ENCODE results near the gene AP1B1. TPM values are rescaled to one million over a fixed set of nuclear protein-coding genes. Genes with fewer than 3 reads are reported as not detected.
"Not testable (repeated sequence)": the region's sequence is repeated elsewhere in the genome, so short reads cannot be mapped to it uniquely, and the experiment has no call there.

Gene AP1B1
- polyA plus RNA-seq, 2 of the 4 experiments (the other 2 are of a cell fraction): 22.5 to 27.0 TPM

- CTCF ChIA-PET: interaction anchor here (0.6 to 3.1 kb wide), 28 partner anchors 9 to 170 kb away, joined by 3 to 40 read pairs (median 4); partner anchors contain the start of genes EMID1, GAS2L1 and RASL10A
These were observed 28.9 kb downstream of the AP1B1 start for GRCh38 chr22:29359469-29359868.

GRCh38 chr22:29357193-29357890, 31.0 kb downstream of the AP1B1 start:
- H3K4me3 ChIP-seq; DNase-seq (ENCODE audit: low read depth in 1 of 2, low spot score in 1 of 2); H3K4me2 ChIP-seq; POLR2A ChIA-PET; FAIRE-seq; H3K27ac ChIP-seq; ATAC-seq; H3K9me3 ChIP-seq; H3K4me1 ChIP-seq: not testable (repeated sequence)
- CTCF ChIA-PET: interaction anchor here (1.3 to 3.1 kb wide), 4 partner anchors 9 to 51 kb away, joined by 3 to 33 read pairs (median 6); partner anchors contain the start of gene GAS2L1
- 91% methylated on average over 12 of the region's 12 CpGs for WGBS (ENCODE audit: missing lambda C conversion rate)

More at GRCh38 chr22:29359469-29359868, 28.9 kb downstream of the AP1B1 start:
- 60% methylated on average over 4 of the region's 9 CpGs for WGBS (ENCODE audit: missing lambda C conversion rate)
- POLR2A ChIA-PET: no interaction called here
- Histone ChIP-seq H3K4me3 (no peak overlapping the region), H3K9me3 (no peaks in the 10 kb centered on the region), H3K4me1 (no peaks in the 10 kb centered on the region), H3K4me2 (no peak overlapping the region), H3K27ac (no peak overlapping the region)
- ATAC-seq (peak; percentile 86 to 97), DNase-seq (ENCODE audit: low read depth in 1 of 2, low spot score in 1 of 2) (peak; percentile 28 to 50), FAIRE-seq (no peak)
- TF ChIP-seq SMC3 (IDR thresholded peaks at IDR 0.05) (peak; percentile 40; the same call in 2 of the 3 replicates), RAD21 (conservative IDR thresholded peaks at IDR 0.05 in 1 of 2, IDR thresholded peaks at IDR 0.05 in 1 of 2) (peak; percentile 63 to 65), CTCF (IDR thresholded peaks at IDR 0.05) (peak; percentile 56), CBX2 (IDR thresholded peaks at IDR 0.05; ENCODE audit: borderline replicate concordance, low read depth) (no peak), RARB (CRISPR knock-in tag; IDR thresholded peaks at IDR 0.05) (no peak)

GRCh38 chr22:29353860-29354259, 34.5 kb downstream of the AP1B1 start:
- 96% methylated on average over 8 of the region's 8 CpGs for WGBS (ENCODE audit: missing lambda C conversion rate)
- H3K9me3 ChIP-seq: no peaks in the 10 kb centered on the region
- no peak overlapping the region for H3K4me3 ChIP-seq
- ChIA-PET POLR2A (no interaction called here), CTCF (interaction anchor here (1.2 to 3.2 kb wide), 2 partner anchors 17 to 47 kb away, joined by 4 to 11 read pairs; partner anchors contain the start of gene GAS2L1)
- no peak overlapping the region for H3K4me2 ChIP-seq
- DNase-seq (ENCODE audit: low read depth in 1 of 2, low spot score in 1 of 2): no peak
- ATAC-seq: no peak
- H3K4me1 ChIP-seq: no peaks in the 10 kb centered on the region
- no peak for TF ChIP-seq SREBF2 (IDR thresholded peaks at IDR 0.05)
- TF ChIP-seq MAZ (IDR thresholded peaks at IDR 0.05; ENCODE audit: borderline replicate concordance, low read depth, low read length): no peak
- no peak for TF ChIP-seq NFE2L2 (conservative IDR thresholded peaks at IDR 0.05; ENCODE audit: low read length)
- TF ChIP-seq RCOR1 (IDR thresholded peaks at IDR 0.05; ENCODE audit: low read depth, low read length): no peak
- TF ChIP-seq MAX (IDR thresholded peaks at IDR 0.05): no peak
- no peak for TF ChIP-seq ELK1 (IDR thresholded peaks at IDR 0.05; ENCODE audit: low read depth, low read length)
- TF ChIP-seq POLR2A (IDR thresholded peaks at IDR 0.05; ENCODE audit: low read length): no peak
- no peak for TF ChIP-seq RARB (CRISPR knock-in tag; IDR thresholded peaks at IDR 0.05)
- TF ChIP-seq REST (IDR thresholded peaks at IDR 0.05): no peak
- no peak for TF ChIP-seq FOSL2 (IDR thresholded peaks at IDR 0.05)
- no peak for TF ChIP-seq FOSL2 (CRISPR knock-in tag; IDR thresholded peaks at IDR 0.05)
- TF ChIP-seq CBX2 (IDR thresholded peaks at IDR 0.05; ENCODE audit: borderline replicate concordance, low read depth): no peak
- TF ChIP-seq FOXS1 (CRISPR knock-in tag; IDR thresholded peaks at IDR 0.05): no peak
- no peak for TF ChIP-seq ZC3H11A (IDR thresholded peaks at IDR 0.05)
- TF ChIP-seq SMC3 (IDR thresholded peaks at IDR 0.05): no peak
- no peak for TF ChIP-seq MAFK (IDR thresholded peaks at IDR 0.05; ENCODE audit: partially characterized antibody)
- no peak for TF ChIP-seq ESRRA (IDR thresholded peaks at IDR 0.05; ENCODE audit: borderline replicate concordance, low read length)
- no peak for TF ChIP-seq HES2 (IDR thresholded peaks at IDR 0.05)
- FAIRE-seq: no peak
- H3K27ac ChIP-seq: no peak overlapping the region

Measured in A549 (cell line).